Neural progenitor cell (in vitro differentiated cells): ENCODE results near the gene HOATZ. TPM values are rescaled to one million over a fixed set of nuclear protein-coding genes. Genes with fewer than 3 reads are reported as not detected.

ENCODE experiments used
- DNase-seq: peaks from one replicate; pipeline ENCODE4 v3.0.0-alpha.2; 2016; ENCODE audit warnings: low spot score
- H2AFZ ChIP-seq: fragments of 200-600 bp; sonication (generic); replicated peaks from 2 replicates; pipeline ENCODE4 v1.6.1; 2016; ENCODE audit warnings: antibody characterized with exemption
- H3F3A ChIP-seq: fragments of 200-600 bp; sonication (generic); 2 replicates; pipeline ENCODE4 v1.6.1; 2016; ENCODE audit warnings: antibody characterized with exemption, low read depth
- H3K27ac ChIP-seq: fragments of 200-600 bp; sonication (generic); 2 replicates; pipeline ENCODE4 v1.5.1; 2016; ENCODE audit warnings: mild to moderate bottlenecking
- H3K27me3 ChIP-seq: fragments of 200-600 bp; sonication (generic); 2 replicates; pipeline ENCODE4 v1.6.1; 2016; ENCODE audit warnings: mild to moderate bottlenecking, moderate library complexity
- H3K36me3 ChIP-seq: fragments of 200-600 bp; sonication (generic); 2 replicates; pipeline ENCODE4 v1.5.1; 2016
- H3K4me1 ChIP-seq: fragments of 200-600 bp; sonication (generic); 2 replicates; pipeline ENCODE4 v1.6.1; 2016; ENCODE audit warnings: mixed run types
- H3K4me2 ChIP-seq: fragments of 200-600 bp; sonication (generic); 2 replicates; pipeline ENCODE4 v1.6.1; 2016
- H3K4me3 ChIP-seq: fragments of 200-600 bp; sonication (generic); 2 replicates; pipeline ENCODE4 v1.5.1; 2016
- H3K79me2 ChIP-seq: fragments of 200-600 bp; sonication (generic); 2 replicates; pipeline ENCODE4 v1.6.1; 2016; ENCODE audit warnings: low read depth
- H3K9ac ChIP-seq: fragments of 200-600 bp; sonication (generic); 2 replicates; pipeline ENCODE4 v1.6.1; 2016
- H3K9me3 ChIP-seq: fragments of 200-600 bp; sonication (generic); 2 replicates; pipeline ENCODE4 v1.5.1; 2016; ENCODE audit warnings: low read depth
- H4K20me1 ChIP-seq: fragments of 200-600 bp; sonication (generic); 2 replicates; pipeline ENCODE4 v1.6.1; 2016; ENCODE audit warnings: low read depth
- H3K27ac Mint-ChIP-seq: 3 replicates; pipeline ENCODE4 v1.8.0; 2021; ENCODE audit warnings: mixed read lengths
- H3K27me3 Mint-ChIP-seq: 2 replicates; pipeline ENCODE4 v1.8.0; 2022; ENCODE audit warnings: low read depth, mild to moderate bottlenecking, inconsistent platforms, moderate library complexity, mixed read lengths; ENCODE audit not compliant: insufficient read depth
- H3K36me3 Mint-ChIP-seq: 3 replicates; pipeline ENCODE4 v1.8.0; 2021; ENCODE audit warnings: mixed read lengths
- H3K4me1 Mint-ChIP-seq: 3 replicates; pipeline ENCODE4 v1.8.0; 2021; ENCODE audit warnings: mixed read lengths
- H3K4me3 Mint-ChIP-seq: 3 replicates; pipeline ENCODE4 v1.8.0; 2021; ENCODE audit warnings: mild to moderate bottlenecking, moderate library complexity, mixed read lengths
- H3K9me3 Mint-ChIP-seq: 3 replicates; pipeline ENCODE4 v1.8.0; 2020; ENCODE audit warnings: mixed read lengths
- CTCF ChIP-seq: fragments of 200-600 bp; sonication (generic); IDR thresholded peaks from 2 replicates; pipeline ENCODE4 v1.5.1; 2017; ENCODE audit warnings: antibody characterized with exemption, mild to moderate bottlenecking
- EZH2 ChIP-seq: fragments of 200-600 bp; sonication (generic); IDR thresholded peaks from 2 replicates; pipeline ENCODE4 v1.6.1; 2017; ENCODE audit warnings: antibody characterized with exemption, mild to moderate bottlenecking, moderate library complexity
- EZH2phosphoT487 ChIP-seq: fragments of 200-600 bp; sonication (generic); IDR thresholded peaks from 2 replicates; pipeline ENCODE4 v1.6.1; 2017; ENCODE audit warnings: antibody characterized with exemption
- total RNA-seq: library from RNA; depleted of rRNA; stranded (reverse); fragments of >200 nt; gene quantifications from 2 replicates; pipeline ENCODE4 v1.2.3, GENCODE V29; 2015; ENCODE audit warnings: low replicate concordance

HOATZ gene
- total RNA-seq, 1 donor from 2014 or later = not detected

- H3K4me3 ChIP-seq = no peak overlapping the region
- Mint-ChIP-seq H3K9me3 (no peaks in the 10 kb centered on the region), H3K27me3 (no peaks in the 10 kb centered on the region), H3K36me3 (no peaks in the 10 kb centered on the region), H3K27ac (no peak overlapping the region), H3K4me1 (peaks cover 6% of the 10 kb centered on the region), H3K4me3 (no peak overlapping the region)
- H3K4me2 ChIP-seq = no peak overlapping the region
- no peak overlapping the region for H2AFZ ChIP-seq
- H3K79me2 ChIP-seq = no peaks in the 10 kb centered on the region
- peaks cover 9% of the 10 kb centered on the region for H3K4me1 ChIP-seq
- H3K36me3 ChIP-seq = no peaks in the 10 kb centered on the region
- no peaks in the 10 kb centered on the region for H3K9me3 ChIP-seq
- H3K27me3 ChIP-seq = peaks cover 17% of the 10 kb centered on the region
- no peak for TF ChIP-seq CTCF
- no peak for TF ChIP-seq EZH2phosphoT487
- no peak for TF ChIP-seq EZH2
- H3K9ac ChIP-seq = no peak overlapping the region
- DNase-seq = no peak
- H3K27ac ChIP-seq = no peak overlapping the region
- H4K20me1 ChIP-seq = no peaks in the 10 kb centered on the region
- H3F3A ChIP-seq = no peaks in the 10 kb centered on the region
These were observed 16.6 kb downstream of the HOATZ start for GRCh38 chr11:111531136-111531535.

- Histone ChIP-seq H3K9ac (no peak overlapping the region), H2AFZ (peak overlapping the region; percentile 1), H3K4me3 (no peak overlapping the region), H3K27me3 (peaks cover 24% of the 10 kb centered on the region), H3F3A (no peaks in the 10 kb centered on the region), H4K20me1 (no peaks in the 10 kb centered on the region), H3K9me3 (no peaks in the 10 kb centered on the region), H3K4me2 (no peak overlapping the region), H3K79me2 (no peaks in the 10 kb centered on the region), H3K27ac (no peak overlapping the region), H3K4me1 (peaks cover 9% of the 10 kb centered on the region), H3K36me3 (no peaks in the 10 kb centered on the region)
- Mint-ChIP-seq H3K4me1 (peaks cover 6% of the 10 kb centered on the region), H3K9me3 (no peaks in the 10 kb centered on the region), H3K27ac (no peak overlapping the region), H3K36me3 (no peaks in the 10 kb centered on the region), H3K4me3 (no peak overlapping the region), H3K27me3 (no peaks in the 10 kb centered on the region)
- no peak for DNase-seq
- TF ChIP-seq EZH2phosphoT487 (no peak), EZH2 (no peak), CTCF (no peak)
These were observed 17.2 kb downstream of the HOATZ start for GRCh38 chr11:111531687-111532364.

GRCh38 chr11:111532365-111532709, 17.8 kb downstream of the HOATZ start:
- Histone ChIP-seq H4K20me1 (no peaks in the 10 kb centered on the region), H3K36me3 (no peaks in the 10 kb centered on the region), H3K4me1 (peaks cover 9% of the 10 kb centered on the region), H3K4me2 (no peak overlapping the region), H3K27me3 (peaks cover 29% of the 10 kb centered on the region), H3K9me3 (no peaks in the 10 kb centered on the region), H3K9ac (no peak overlapping the region), H3F3A (no peaks in the 10 kb centered on the region), H3K27ac (no peak overlapping the region), H3K79me2 (no peaks in the 10 kb centered on the region), H3K4me3 (no peak overlapping the region), H2AFZ (peak overlapping the region; percentile 1)
- H3K4me3 Mint-ChIP-seq = no peak overlapping the region
- DNase-seq = no peak
- peaks cover under 1% of the 10 kb centered on the region for H3K27me3 Mint-ChIP-seq
- no peaks in the 10 kb centered on the region for H3K36me3 Mint-ChIP-seq
- no peaks in the 10 kb centered on the region for H3K9me3 Mint-ChIP-seq
- H3K4me1 Mint-ChIP-seq = peaks cover 6% of the 10 kb centered on the region
- TF ChIP-seq EZH2phosphoT487 (no peak), EZH2 (no peak), CTCF (no peak)
- no peak overlapping the region for H3K27ac Mint-ChIP-seq
